ENCODE data around the gene YIPF2.

Gene YIPF2

DNA sequence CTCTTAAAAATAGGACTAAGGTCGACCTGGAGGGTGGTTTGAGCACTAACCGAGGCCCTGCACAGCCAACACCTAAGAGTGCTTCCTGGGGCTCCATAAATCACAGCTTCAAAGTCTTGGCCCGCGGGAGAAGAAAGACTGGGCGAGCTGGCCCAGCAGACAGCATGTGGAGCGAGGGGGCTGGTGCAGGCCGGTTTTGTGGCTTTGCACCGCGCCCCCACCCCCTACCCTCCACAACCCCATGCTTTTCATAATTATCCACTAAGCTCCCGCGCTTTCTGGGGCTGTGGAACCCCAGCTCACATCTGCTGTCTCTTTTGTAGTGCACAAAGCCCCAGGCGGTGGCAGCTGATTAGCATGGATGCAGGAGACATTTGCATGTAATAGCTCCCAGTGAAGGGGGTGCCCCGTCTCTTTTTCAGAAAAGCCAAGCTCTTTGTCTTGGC lies 40.0 kb downstream of the YIPF2 start:
- no peak overlapping the region for H3K4me3 ChIP-seq (ENCODE audit: low read depth, low read length)
- TF ChIP-seq, protein P1, sequence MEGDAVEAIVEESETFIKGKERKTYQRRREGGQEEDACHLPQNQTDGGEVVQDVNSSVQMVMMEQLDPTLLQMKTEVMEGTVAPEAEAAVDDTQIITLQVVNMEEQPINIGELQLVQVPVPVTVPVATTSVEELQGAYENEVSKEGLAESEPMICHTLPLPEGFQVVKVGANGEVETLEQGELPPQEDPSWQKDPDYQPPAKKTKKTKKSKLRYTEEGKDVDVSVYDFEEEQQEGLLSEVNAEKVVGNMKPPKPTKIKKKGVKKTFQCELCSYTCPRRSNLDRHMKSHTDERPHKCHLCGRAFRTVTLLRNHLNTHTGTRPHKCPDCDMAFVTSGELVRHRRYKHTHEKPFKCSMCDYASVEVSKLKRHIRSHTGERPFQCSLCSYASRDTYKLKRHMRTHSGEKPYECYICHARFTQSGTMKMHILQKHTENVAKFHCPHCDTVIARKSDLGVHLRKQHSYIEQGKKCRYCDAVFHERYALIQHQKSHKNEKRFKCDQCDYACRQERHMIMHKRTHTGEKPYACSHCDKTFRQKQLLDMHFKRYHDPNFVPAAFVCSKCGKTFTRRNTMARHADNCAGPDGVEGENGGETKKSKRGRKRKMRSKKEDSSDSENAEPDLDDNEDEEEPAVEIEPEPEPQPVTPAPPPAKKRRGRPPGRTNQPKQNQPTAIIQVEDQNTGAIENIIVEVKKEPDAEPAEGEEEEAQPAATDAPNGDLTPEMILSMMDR (IDR thresholded peaks at IDR 0.05; ENCODE audit: low read depth, low read length): no peak

DNA sequence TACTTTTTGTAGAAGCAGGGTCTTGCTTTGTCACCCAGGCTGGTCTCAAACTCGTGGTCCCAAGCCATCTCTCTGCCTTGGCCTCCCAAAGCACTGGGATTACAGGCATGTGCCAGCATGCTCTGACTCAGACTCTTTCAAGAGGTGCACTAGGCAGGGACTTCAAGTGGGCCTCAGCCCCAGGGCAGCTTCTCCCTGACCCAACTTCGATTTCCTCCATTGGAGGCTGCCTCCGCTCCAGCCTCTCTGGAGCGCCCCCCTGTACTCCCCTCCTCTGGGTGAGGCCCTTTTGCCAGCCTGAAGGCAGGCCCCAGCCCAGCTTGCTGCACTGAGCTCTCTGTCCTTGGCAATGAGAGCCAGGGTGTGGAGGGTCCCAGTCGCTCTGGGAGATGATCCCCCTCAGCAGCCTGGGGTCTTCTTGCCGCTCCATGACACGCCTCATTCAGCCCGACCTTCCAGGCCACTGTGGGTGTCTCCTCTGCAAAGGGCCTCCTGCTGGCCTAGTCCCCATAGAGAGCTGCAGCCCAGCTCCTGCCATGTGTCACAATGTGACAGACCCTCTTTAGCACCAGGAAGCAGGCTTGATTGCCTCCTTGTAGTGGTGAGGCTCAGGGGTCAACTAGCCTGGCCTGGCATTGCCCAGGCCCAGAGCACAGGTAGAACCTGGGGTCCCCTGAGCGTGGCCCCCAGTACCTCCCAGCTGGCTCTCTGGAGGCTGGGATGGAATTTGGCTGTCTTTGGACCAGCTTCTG lies 40.6 kb downstream of the YIPF2 start:
- TF ChIP-seq, protein P1 (IDR thresholded peaks at IDR 0.05; ENCODE audit: low read depth, low read length): no peak
- no peak overlapping the region for H3K4me3 ChIP-seq (ENCODE audit: low read depth, low read length)

DNA sequence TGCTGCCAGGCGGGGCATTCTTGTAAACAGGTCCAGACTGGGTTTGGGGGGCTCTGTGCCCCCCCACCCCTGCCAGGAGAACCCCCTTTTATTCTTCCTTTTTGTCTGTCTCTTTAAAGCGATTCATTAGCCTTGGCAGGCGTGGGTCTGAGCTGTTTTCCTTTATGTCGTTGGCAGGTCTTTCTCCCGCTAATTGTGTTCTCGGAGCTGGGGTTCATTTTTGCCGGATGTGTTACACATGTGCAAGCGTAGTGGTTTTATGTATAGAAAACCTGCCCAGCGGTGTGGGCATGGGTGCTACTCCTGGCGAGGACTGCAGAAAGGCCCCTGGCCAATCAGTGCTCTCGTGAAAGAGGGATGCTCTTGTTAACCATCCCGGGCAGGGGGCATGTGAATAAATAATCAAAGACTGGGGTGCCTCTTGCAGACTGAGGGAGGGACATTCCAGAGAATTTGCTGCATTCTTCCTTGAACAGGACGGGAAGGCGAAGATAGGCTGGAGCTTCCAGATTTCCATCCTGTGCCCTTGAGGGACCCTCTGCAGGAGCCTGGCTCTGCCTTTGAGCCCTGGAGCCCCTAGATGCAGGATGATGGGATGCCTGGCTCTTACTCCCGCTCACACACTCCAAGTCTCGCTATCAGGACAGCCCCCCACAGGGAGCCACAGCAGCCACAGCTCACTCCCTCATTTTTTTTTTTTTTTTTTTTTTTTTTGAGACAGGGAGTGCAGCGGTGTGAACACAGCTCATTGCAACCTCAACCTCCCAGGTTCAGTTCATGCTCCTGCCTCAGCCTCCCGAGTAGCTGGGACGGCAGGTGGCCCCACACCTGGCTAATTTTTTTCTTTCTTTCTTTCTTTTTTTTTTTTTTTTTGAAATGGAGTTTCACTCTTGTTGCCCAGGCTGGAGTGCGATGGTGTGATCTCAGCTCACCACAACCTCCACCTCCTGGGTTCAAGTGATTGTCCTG lies 43.0 kb downstream of the YIPF2 start:
- TF ChIP-seq, protein P1 (IDR thresholded peaks at IDR 0.05; ENCODE audit: low read depth, low read length): no peak
- no peak overlapping the region for H3K4me3 ChIP-seq (ENCODE audit: low read depth, low read length)

DNA sequence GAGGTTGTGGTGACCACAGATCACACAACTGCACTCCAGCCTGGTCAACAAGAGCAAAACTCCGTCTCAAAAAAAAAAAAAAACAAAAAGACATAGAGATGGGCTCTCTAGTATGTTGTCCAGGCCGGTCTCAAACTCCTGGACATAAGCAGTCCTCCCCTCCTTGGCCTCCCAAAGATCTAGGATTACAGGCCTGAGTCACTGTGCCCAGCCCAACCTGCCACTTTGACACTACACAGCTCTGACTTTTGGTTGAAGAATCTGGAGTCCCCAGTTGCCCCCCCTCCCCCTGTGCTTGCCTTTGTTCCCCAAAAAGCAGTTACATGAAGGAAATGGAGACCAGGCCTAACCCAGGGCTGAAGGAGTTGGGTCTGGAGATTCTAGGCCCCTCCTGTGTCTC lies 44.2 kb downstream of the YIPF2 start:
- TF ChIP-seq, protein P1 (IDR thresholded peaks at IDR 0.05; ENCODE audit: low read depth, low read length): no peak
- no peak overlapping the region for H3K4me3 ChIP-seq (ENCODE audit: low read depth, low read length)

DNA sequence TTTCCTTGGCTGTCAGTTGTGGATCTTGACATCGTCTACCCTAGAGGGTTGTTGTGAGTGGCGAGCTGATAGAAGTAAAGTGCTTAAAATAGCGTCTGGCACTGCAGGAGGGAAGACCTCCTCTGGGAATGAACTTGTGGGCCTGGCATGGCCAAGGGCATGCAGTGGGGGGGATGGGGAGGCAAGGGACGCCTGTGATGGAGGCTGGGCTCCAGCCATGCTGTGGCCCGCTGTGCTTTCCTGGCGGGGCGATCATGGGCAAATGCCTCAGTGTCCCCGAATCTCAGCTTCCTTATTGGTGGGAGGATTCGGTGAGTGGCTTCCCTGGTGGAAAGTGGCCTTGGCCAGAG lies 46.4 kb downstream of the YIPF2 start:
- TF ChIP-seq, protein P1 (IDR thresholded peaks at IDR 0.05; ENCODE audit: low read depth, low read length): no peak
- no peak overlapping the region for H3K4me3 ChIP-seq (ENCODE audit: low read depth, low read length)

DNA sequence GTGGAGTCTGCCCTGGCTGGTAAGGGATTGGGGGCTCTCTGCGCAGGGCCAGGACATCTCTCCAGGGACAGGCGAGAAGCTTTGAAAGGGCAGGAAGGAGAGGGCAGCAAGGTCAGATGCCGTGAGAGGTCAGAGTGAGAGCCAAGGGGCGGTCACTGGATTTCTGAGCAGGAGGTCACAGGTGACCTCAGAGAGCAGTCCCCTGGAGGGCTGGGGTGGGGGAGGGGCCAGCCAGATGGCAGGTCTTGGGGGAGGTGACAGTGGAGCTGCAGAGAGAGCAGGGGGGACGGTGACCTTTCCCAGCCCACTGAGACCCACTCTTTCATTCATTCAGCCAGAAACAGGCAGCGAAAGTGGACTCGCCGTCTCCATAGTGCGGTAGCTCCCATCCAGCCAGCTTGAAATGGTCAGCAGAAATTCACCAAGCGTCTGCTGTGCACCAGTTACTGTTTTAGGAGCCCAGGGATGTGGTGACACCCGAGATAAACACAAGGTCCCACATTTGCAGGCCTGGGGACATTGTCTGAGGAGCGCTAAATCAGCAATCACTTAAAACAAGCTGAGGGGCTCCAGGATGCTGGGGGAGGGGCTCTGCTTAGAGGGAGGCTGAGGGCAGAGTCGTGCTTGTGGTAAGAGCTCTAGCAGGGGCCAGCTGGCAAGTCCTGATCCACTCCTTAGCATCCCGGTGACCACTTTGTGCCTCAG lies 46.9 kb downstream of the YIPF2 start:
- TF ChIP-seq, protein P1 (IDR thresholded peaks at IDR 0.05; ENCODE audit: low read depth, low read length): no peak
- H3K4me3 ChIP-seq (ENCODE audit: low read depth, low read length): no peak overlapping the region

Data from WI38 (cell line).